ENCODE data around the gene TMEM120B. TPM values are rescaled to one million over a fixed set of nuclear protein-coding genes. Genes with fewer than 3 reads are reported as not detected.

The TMEM120B gene
- total and polyA plus RNA-seq, 2 of the 13 experiments (the other 11 are each of a cell fraction or from before 2014, with no cell fraction given): 7.1 to 12.9 TPM

GRCh38 chr12:121830134-121830533 lies 117.6 kb downstream of the TMEM120B start (continued):
- TF ChIP-seq HMGXB3 (CRISPR knock-in tag; IDR thresholded peaks at IDR 0.05; ENCODE audit: borderline replicate concordance) (no peak), ZNF839 (CRISPR knock-in tag; IDR thresholded peaks at IDR 0.05; ENCODE audit: borderline replicate concordance) (no peak), U2AF2 (IDR thresholded peaks at IDR 0.05; ENCODE audit: low read depth, low read length) (no peak), ZNF256 (CRISPR knock-in tag; conservative IDR thresholded peaks at IDR 0.05) (no peak)

DNA sequence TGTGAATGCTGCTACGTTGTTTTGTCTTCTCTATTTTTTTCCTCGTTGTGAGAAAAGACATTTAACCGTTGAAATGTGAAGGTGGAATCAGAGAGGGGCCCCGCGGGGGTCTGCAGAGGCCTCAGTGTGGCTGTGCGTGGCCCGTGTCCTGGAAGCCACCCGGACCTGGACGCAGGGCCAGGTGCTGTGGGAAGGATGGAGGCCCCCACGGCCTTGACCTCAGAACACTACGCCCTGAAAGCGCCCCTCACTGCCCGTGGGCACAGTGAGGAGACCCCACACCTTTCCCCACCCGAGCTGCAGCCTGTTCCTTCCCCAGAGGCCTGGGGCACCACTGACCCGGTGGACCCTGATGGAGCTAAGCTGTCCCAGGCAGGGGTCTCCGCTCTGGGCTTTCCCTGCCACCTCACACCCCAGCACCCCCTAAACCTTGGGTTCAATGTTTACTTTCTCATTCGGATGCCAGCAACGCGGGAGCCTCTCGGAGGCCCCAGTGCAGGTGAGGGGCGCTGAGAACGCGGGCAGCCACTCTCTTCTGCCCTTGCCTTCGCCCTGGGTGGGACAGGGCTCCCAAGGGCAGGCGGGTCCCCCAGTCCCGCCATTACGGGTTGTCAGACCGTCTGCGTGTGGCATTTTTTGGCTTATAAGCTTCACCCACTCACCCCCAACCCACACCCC lies 118.2 kb downstream of the TMEM120B start:
- in situ Hi-C loops (cut with HindIII; ENCODE audit: extremely low pct_ligation_motif_present, low pct_unique_long_range_greater_than_20kb) (no loop called here), intact Hi-C loops (cut with micrococcal nuclease; ENCODE audit: unreplicated experiment) (no loop called here)
- ChIA-PET CTCF (ENCODE audit: low intra/inter-chr PET ratio, low total read pairs) (no interaction called here), POLR2A (no interaction called here)
- TSS peak; percentile 48 for BruUV-seq (replicated peaks)
- Histone ChIP-seq H3K4me2 (ENCODE audit: low read depth, low read length) (no peak overlapping the region), H2AFZ (ENCODE audit: low read length) (no peak overlapping the region), H3K36me3 (replicated peaks in 1 of 2; ENCODE audit: control insufficient read depth in 1 of 2, insufficient read depth in 2 of 2, low read length in 2 of 2) (peaks cover 19 to 38% of the 10 kb centered on the region in 2 experiments; a peak in 4 of 5 replicates), H4K20me1 (ENCODE audit: insufficient read depth, low read length) (no peaks in the 10 kb centered on the region), H3K4me1 (ENCODE audit: insufficient read depth, low read length) (peaks cover 2% of the 10 kb centered on the region), H3K79me2 (ENCODE audit: insufficient read depth, low read length) (no peaks in the 10 kb centered on the region), H3K4me3 (replicated peaks in 1 of 3; ENCODE audit: insufficient read depth in 1 of 3, low read depth in 2 of 3, low read length in 3 of 3) (no peak overlapping the region), H3K27me3 (ENCODE audit: control insufficient read depth in 1 of 2, insufficient read depth in 2 of 2, low read length in 2 of 2) (no peaks in the 10 kb centered on the region), H3K9ac (ENCODE audit: insufficient read depth, low read depth, low read length) (no peak overlapping the region), H3K9me3 (ENCODE audit: low read length) (no peaks in the 10 kb centered on the region), H3K27ac (ENCODE audit: extremely low read length, insufficient read depth, low read length) (no peak overlapping the region)
- no peak for FAIRE-seq
- peak; percentile 46 for TF ChIP-seq AGO2 (optimal IDR thresholded peaks at IDR 0.05; ENCODE audit: low read depth, low read length)
- TF ChIP-seq KLF16 (CRISPR knock-in tag; IDR thresholded peaks at IDR 0.05): no peak
- ATAC-seq: no peak
- no peak for DNase-seq (ENCODE audit: low spot score)
- 96% methylated on average over 24 of the region's 29 CpGs for WGBS (ENCODE audit: low lambda C conversion rate)

Other genes starting within 250 kb of the TMEM120B start
- gene KDM2B, start 131.7 kb upstream of the TMEM120B start, total RNA-seq (2016; rRNA removed; fragmentation: Illumina TruSeq; extraction: Trizol): 25.3 and 26.1 TPM in 2 replicates
- gene KDM2B, start 131.7 kb upstream of the TMEM120B start, polyA plus RNA-seq (2011; rRNA removed): 17.0 and 17.5 TPM in 2 replicates
- 5.9 and 9.2 TPM in 2 replicates for gene ORAI1, start 86.2 kb upstream of the TMEM120B start, total RNA-seq (2016; rRNA removed; fragmentation: Illumina TruSeq; extraction: Trizol)
- gene ORAI1, start 86.2 kb upstream of the TMEM120B start, polyA plus RNA-seq (2011; rRNA removed): 17.2 and 22.9 TPM in 2 replicates
- gene MORN3, start 43.1 kb upstream of the TMEM120B start, total RNA-seq (2016; rRNA removed; fragmentation: Illumina TruSeq; extraction: Trizol): 2.0 TPM in 2 replicates
- gene MORN3, start 43.1 kb upstream of the TMEM120B start, polyA plus RNA-seq (2011; rRNA removed): 0.98 and 1.1 TPM in 2 replicates
- gene RHOF, start 80.9 kb downstream of the TMEM120B start, total RNA-seq (2016; rRNA removed; fragmentation: Illumina TruSeq; extraction: Trizol): 11.0 and 14.6 TPM in 2 replicates
- 31.3 and 32.2 TPM in 2 replicates for gene RHOF, start 80.9 kb downstream of the TMEM120B start, polyA plus RNA-seq (2011; rRNA removed)
- gene SETD1B, start 91.3 kb downstream of the TMEM120B start, total RNA-seq (2016; rRNA removed; fragmentation: Illumina TruSeq; extraction: Trizol): 1.4 and 1.8 TPM in 2 replicates
- gene SETD1B, start 91.3 kb downstream of the TMEM120B start, polyA plus RNA-seq (2011; rRNA removed): 1.1 and 1.3 TPM in 2 replicates
- 120 and 138 TPM in 2 replicates for gene HPD, start 146.1 kb downstream of the TMEM120B start, total RNA-seq (2016; rRNA removed; fragmentation: Illumina TruSeq; extraction: Trizol)
- gene HPD, start 146.1 kb downstream of the TMEM120B start, polyA plus RNA-seq (2011; rRNA removed): 195 and 197 TPM in 2 replicates
- gene PSMD9, start 176.0 kb downstream of the TMEM120B start, total RNA-seq (2016; rRNA removed; fragmentation: Illumina TruSeq; extraction: Trizol): 61.1 and 73.9 TPM in 2 replicates
- gene PSMD9, start 176.0 kb downstream of the TMEM120B start, polyA plus RNA-seq (2011; rRNA removed): 41.4 and 53.5 TPM in 2 replicates
- 0.07 and 0.42 TPM in 2 replicates for gene CFAP251, start 205.8 kb downstream of the TMEM120B start, total RNA-seq (2016; rRNA removed; fragmentation: Illumina TruSeq; extraction: Trizol)
- 0.30 and 0.47 TPM in 2 replicates for gene CFAP251, start 205.8 kb downstream of the TMEM120B start, polyA plus RNA-seq (2011; rRNA removed)